LoVo (cell line): Measurements from ENCODE around the gene PPL.
"Not testable (repeated sequence)": the region's sequence is repeated elsewhere in the genome, so short reads cannot be mapped to it uniquely, and the experiment has no call there.

Experiments
- DNase-seq: peaks from one replicate; pipeline ENCODE4 v3.0.0-alpha.2; 2016; ENCODE audit warnings: low spot score

The PPL gene

GRCh38 chr16:4957720-4958509, 21.0 kb upstream of the PPL start, which contains the start of gene SEC14L5:
Gene SEC14L5 (plus strand): TSS chr16:4958330. CDS start chr16:4959324, 994 bp downstream.
- DNase-seq: peak; percentile 99

- DNase-seq: no peak
These were observed 20.4 kb upstream of the PPL start for GRCh38 chr16:4957420-4957719.

GRCh38 chr16:4954714-4955113, 17.8 kb upstream of the PPL start:
- DNase-seq: no peak

GRCh38 chr16:4951583-4951982, 14.6 kb upstream of the PPL start:
- DNase-seq: not testable (repeated sequence)

GRCh38 chr16:4949986-4950385, 13.0 kb upstream of the PPL start:
- DNase-seq: no peak

- no peak for DNase-seq
These were observed 12.2 kb upstream of the PPL start for GRCh38 chr16:4948903-4949766.

- no peak for DNase-seq
These were observed 11.0 kb upstream of the PPL start for GRCh38 chr16:4947722-4948503.

- no peak for DNase-seq
These were observed 10.0 kb upstream of the PPL start for GRCh38 chr16:4946917-4947316.

GRCh38 chr16:4945560-4946502, 8.9 kb upstream of the PPL start:
- peak; percentile 80 for DNase-seq

GRCh38 chr16:4944333-4945281, 7.7 kb upstream of the PPL start:
- peak; percentile 92 for DNase-seq

GRCh38 chr16:4942481-4942880, 5.5 kb upstream of the PPL start:
- DNase-seq: no peak

- DNase-seq: no peak
These were observed 3.8 kb upstream of the PPL start for GRCh38 chr16:4940719-4941118.

GRCh38 chr16:4938683-4939030, 1.7 kb upstream of the PPL start:
- no peak for DNase-seq

- no peak for DNase-seq
These were observed 1.1 kb upstream of the PPL start for GRCh38 chr16:4937782-4938682.

- peak; percentile 45 for DNase-seq
These were observed 562 bp downstream of the PPL start for GRCh38 chr16:4936181-4936990.

- DNase-seq: no peak
These were observed 1.6 kb downstream of the PPL start for GRCh38 chr16:4935241-4935855.

- no peak for DNase-seq
These were observed 2.4 kb downstream of the PPL start for GRCh38 chr16:4934591-4934990.

GRCh38 chr16:4933871-4934395, 3.0 kb downstream of the PPL start:
- DNase-seq: no peak
